Heart left ventricle (tissue), 13 donors: ENCODE data around the gene PRICKLE3.

Source experiments
- POLR2A ChIP-seq, 2 donors: fragments of 450-650 bp; IDR thresholded peaks; one replicate each; pipeline ENCODE4 v1.6.1; 2017; ENCODE audit warnings: antibody characterized with exemption in 2 of 2, mild to moderate bottlenecking in 2 of 2, moderate library complexity in 2 of 2
- TF ChIP-seq, protein P1 (sequence below), 12 donors: fragments of 200-600 bp; sonication (generic) in 4 of 12; IDR thresholded peaks; one replicate each; pipeline versions ENCODE4 v1.5.0 to v1.8.0; 2018 to 2022; ENCODE audit warnings: antibody characterized with exemption in 12 of 12, mild to moderate bottlenecking in 5 of 12
- donor health status: ischemic (EF 13 %, LVEDD 7.1; RV severe dilation, severe dysfunction).
- donor health status: DM: no; HTN: yes; CAD: no.
- donor health status: DM: no; HTN: no; CAD: no.
- donor health status: ischemic (EF 25% LVEDD 6.9; RV normal size, moderate dysfunction).
- donor health status: ischemic (EF 25% LVEDD 5.7; RV mildly dilated, moderate dysfunction).
- donor health status: ischemic (EF 35%, LVEDD 5.7; RV mildly dilated, moderate dysfunction).
- donor health status: nonischemic (EF 11% LVEDD 7.7; RV severe dilation, severe dysfunction).
- donor health status: DM: yes; HTN: yes; CAD: no.
- donor health status: PGD.
- donor health status: ischemic (EF 29% LVEDD 5.4; RV normal size, mild dysfunction).
- donor health status: nonischemic (EF 23%, LVEDD 6.1; RV moderate dilation, normal function).

- TF ChIP-seq, protein P1, sequence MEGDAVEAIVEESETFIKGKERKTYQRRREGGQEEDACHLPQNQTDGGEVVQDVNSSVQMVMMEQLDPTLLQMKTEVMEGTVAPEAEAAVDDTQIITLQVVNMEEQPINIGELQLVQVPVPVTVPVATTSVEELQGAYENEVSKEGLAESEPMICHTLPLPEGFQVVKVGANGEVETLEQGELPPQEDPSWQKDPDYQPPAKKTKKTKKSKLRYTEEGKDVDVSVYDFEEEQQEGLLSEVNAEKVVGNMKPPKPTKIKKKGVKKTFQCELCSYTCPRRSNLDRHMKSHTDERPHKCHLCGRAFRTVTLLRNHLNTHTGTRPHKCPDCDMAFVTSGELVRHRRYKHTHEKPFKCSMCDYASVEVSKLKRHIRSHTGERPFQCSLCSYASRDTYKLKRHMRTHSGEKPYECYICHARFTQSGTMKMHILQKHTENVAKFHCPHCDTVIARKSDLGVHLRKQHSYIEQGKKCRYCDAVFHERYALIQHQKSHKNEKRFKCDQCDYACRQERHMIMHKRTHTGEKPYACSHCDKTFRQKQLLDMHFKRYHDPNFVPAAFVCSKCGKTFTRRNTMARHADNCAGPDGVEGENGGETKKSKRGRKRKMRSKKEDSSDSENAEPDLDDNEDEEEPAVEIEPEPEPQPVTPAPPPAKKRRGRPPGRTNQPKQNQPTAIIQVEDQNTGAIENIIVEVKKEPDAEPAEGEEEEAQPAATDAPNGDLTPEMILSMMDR (IDR thresholded peaks at IDR 0.05): no peak
- no peak for TF ChIP-seq POLR2A (IDR thresholded peaks at IDR 0.05)
Observed at GRCh38 chrX:49227726-49228125, 41.6 kb upstream of the PRICKLE3 start.
